GM23248 (cell line): Measurements from ENCODE around the gene ABCG5. TPM values are rescaled to one million over a fixed set of nuclear protein-coding genes. Genes with fewer than 3 reads are reported as not detected.

ENCODE experiments used
- DNase-seq: peaks from one replicate; pipeline ENCODE4 v3.0.0-alpha.2; 2015
- H2AFZ ChIP-seq: fragments of 200-600 bp; sonication (generic); 2 replicates; pipeline ENCODE4 v1.6.1; 2016; ENCODE audit warnings: antibody characterized with exemption
- H3F3A ChIP-seq: fragments of 200-600 bp; sonication (generic); 2 replicates; pipeline ENCODE4 v1.6.1; 2016; ENCODE audit warnings: mild to moderate bottlenecking, antibody characterized with exemption, mixed run types; ENCODE audit not compliant: insufficient read depth
- H3K27ac ChIP-seq: fragments of 200-600 bp; sonication (generic); 2 replicates; pipeline ENCODE4 v1.5.1; 2016; ENCODE audit warnings: mild to moderate bottlenecking
- H3K27me3 ChIP-seq: fragments of 200-600 bp; sonication (generic); replicated peaks from 2 replicates; pipeline ENCODE4 v1.6.1; 2016; ENCODE audit warnings: mild to moderate bottlenecking; ENCODE audit not compliant: insufficient read depth
- H3K36me3 ChIP-seq: fragments of 200-600 bp; sonication (generic); 2 replicates; pipeline ENCODE4 v1.6.1; 2016; ENCODE audit warnings: low read depth, mild to moderate bottlenecking
- H3K4me1 ChIP-seq: fragments of 200-600 bp; sonication (generic); 2 replicates; pipeline ENCODE4 v1.6.1; 2016; ENCODE audit warnings: mild to moderate bottlenecking; ENCODE audit not compliant: insufficient read depth
- H3K4me2 ChIP-seq: fragments of 200-600 bp; sonication (generic); one replicate; pipeline ENCODE4 v1.6.1; 2016; ENCODE audit warnings: mild to moderate bottlenecking; ENCODE audit not compliant: unreplicated experiment
- H3K4me3 ChIP-seq: fragments of 200-600 bp; sonication (generic); 2 replicates; pipeline ENCODE4 v1.5.1; 2016; ENCODE audit warnings: mild to moderate bottlenecking
- H3K79me2 ChIP-seq: fragments of 200-600 bp; sonication (generic); 2 replicates; pipeline ENCODE4 v1.6.1; 2016; ENCODE audit warnings: mild to moderate bottlenecking; ENCODE audit not compliant: insufficient read depth
- H3K9ac ChIP-seq: fragments of 200-600 bp; sonication (generic); 2 replicates; pipeline ENCODE4 v1.6.1; 2016; ENCODE audit warnings: mild to moderate bottlenecking
- H3K9me2 ChIP-seq: fragments of 200-600 bp; sonication (generic); 2 replicates; pipeline ENCODE4 v1.6.1; 2016; ENCODE audit warnings: mixed run types, mild to moderate bottlenecking, moderate library complexity; ENCODE audit not compliant: insufficient read depth
- H3K9me3 ChIP-seq: fragments of 200-600 bp; sonication (generic); one replicate; pipeline ENCODE4 v1.6.1; 2017; ENCODE audit warnings: low read depth
- H4K20me1 ChIP-seq: fragments of 200-600 bp; sonication (generic); 2 replicates; pipeline ENCODE4 v1.6.0; 2016; ENCODE audit not compliant: insufficient read depth
- EZH2 ChIP-seq: fragments of 200-600 bp; sonication (generic); IDR thresholded peaks from 2 replicates; pipeline ENCODE4 v1.6.1; 2018; ENCODE audit warnings: antibody characterized with exemption, mild to moderate bottlenecking; ENCODE audit not compliant: insufficient read depth, poor library complexity, severe bottlenecking
- EZH2phosphoT487 ChIP-seq: fragments of 200-600 bp; sonication (generic); IDR thresholded peaks from 2 replicates; pipeline ENCODE4 v1.6.1; 2018; ENCODE audit warnings: antibody characterized with exemption, moderate library complexity, mild to moderate bottlenecking, low read depth; ENCODE audit not compliant: insufficient read depth
- WGBS, 2 experiments: methylation state at CpG; one replicate each; pipeline ENCODE4 v1.1.6; 2015 to 2017; ENCODE audit warnings: low lambda C conversion rate in 2 of 2, low coverage in 1 of 2; ENCODE audit errors: missing lambda C conversion rate in 2 of 2; 5-methylcytosine and 5-hydroxymethylcytosine counted together
- in situ Hi-C: fragments of 300-500 bp; cut with MboI; formaldehyde crosslinking; loops from 2 replicates; pipeline ENCODE4 v1.15.0; 2020
- polyA plus RNA-seq: library from polyadenylated mRNA; unstranded; fragments of >200 nt; fragmentation: Nextera tagmentation; extraction: Ambion mirVana; gene quantifications from 2 replicates; pipeline ENCODE4 v1.2.1, GENCODE V29; 2016
- small RNA-seq: library from RNA; depleted of rRNA; stranded (forward); fragments of <200 nt; gene quantifications from one replicate; pipeline ENCODE3, GENCODE V24; 2014; ENCODE audit warnings: low read depth, low replicate concordance
- total RNA-seq: library from RNA; depleted of rRNA; stranded (reverse); fragments of >200 nt; shearing (Covaris generic); gene quantifications from 2 replicates; pipeline ENCODE4 v1.2.3, GENCODE V29; 2014; rRNA removed

Gene ABCG5
- total and polyA plus RNA-seq, 2 experiments from 2014 or later: not detected

- peaks cover 12% of the 10 kb centered on the region for H3K79me2 ChIP-seq
- in situ Hi-C loops: no loop called here
- H3K9ac ChIP-seq: peak within 1 kb of the TSS; percentile 93
- H3K9me3 ChIP-seq: no peaks in the 10 kb centered on the region
- peak within 1 kb of the TSS; percentile 90 for H3K4me3 ChIP-seq
- H3K9me2 ChIP-seq: no peaks in the 10 kb centered on the region
- H3K36me3 ChIP-seq: peaks cover 3% of the 10 kb centered on the region; the same call in 1 of the 2 replicates
- 1% methylated on average over 31 of the region's 31 CpGs for WGBS, 2 experiments
- no peaks in the 10 kb centered on the region for H4K20me1 ChIP-seq
- DNase-seq: peak; percentile 96
- H3K27ac ChIP-seq: peak within 1 kb of the TSS; percentile 87
- H3K4me2 ChIP-seq: peak within 1 kb of the TSS; percentile 83
- TF ChIP-seq EZH2 (no peak), EZH2phosphoT487 (no peak)
- peak within 1 kb of the TSS; percentile 97 for H2AFZ ChIP-seq
- no peaks in the 10 kb centered on the region for H3K27me3 ChIP-seq
- no peaks in the 10 kb centered on the region for H3F3A ChIP-seq
- peaks cover 7% of the 10 kb centered on the region; the same call in 1 of the 2 replicates for H3K4me1 ChIP-seq
These were observed 64.6 kb downstream of the ABCG5 start, which contains the start of gene DYNC2LI1 for GRCh38 chr2:43773876-43774613. Gene DYNC2LI1, plus strand, starts transcription at chr2:43774039. Its CDS starts 100 bp downstream, at chr2:43774139.

- H3K4me1 ChIP-seq: peaks cover 6% of the 10 kb centered on the region
- WGBS, 2 experiments: 41 to 56% methylated on average over 4 of the region's 4 CpGs
- H2AFZ ChIP-seq: 0 out of 2 replicates have a peak overlapping the region, but pooled peaks have one; percentile 8
- no peak overlapping the region for H3K4me2 ChIP-seq
- H3K9me3 ChIP-seq: no peaks in the 10 kb centered on the region
- no peaks in the 10 kb centered on the region for H3K27me3 ChIP-seq
- H3K79me2 ChIP-seq: no peaks in the 10 kb centered on the region
- TF ChIP-seq EZH2: no peak
- no peaks in the 10 kb centered on the region for H4K20me1 ChIP-seq
- no peaks in the 10 kb centered on the region for H3K9me2 ChIP-seq
- in situ Hi-C loops: no loop called here
- H3K4me3 ChIP-seq: no peak overlapping the region
- no peak overlapping the region for H3K9ac ChIP-seq
- DNase-seq: no peak
- 0 out of 2 replicates have a peak, but pooled peaks cover 10% of the 10 kb centered on the region for H3F3A ChIP-seq
- H3K36me3 ChIP-seq: no peaks in the 10 kb centered on the region
- no peak overlapping the region for H3K27ac ChIP-seq
These were observed 72.6 kb downstream of the ABCG5 start for GRCh38 chr2:43766006-43766405.

GRCh38 chr2:43764086-43764705 is 74.4 kb downstream of the ABCG5 start:
- peaks cover 19% of the 10 kb centered on the region for H3F3A ChIP-seq
- H3K4me2 ChIP-seq: no peak overlapping the region
- H3K4me3 ChIP-seq: no peak overlapping the region
- 3 to 4% methylated on average over 1 of the region's 1 CpG for WGBS, 2 experiments
- no peaks in the 10 kb centered on the region for H3K27me3 ChIP-seq
- H3K4me1 ChIP-seq: peaks cover 15% of the 10 kb centered on the region
- H3K9me3 ChIP-seq: no peaks in the 10 kb centered on the region
- H3K9me2 ChIP-seq: no peaks in the 10 kb centered on the region
- H2AFZ ChIP-seq: peak overlapping the region; percentile 8; the same call in 1 of the 2 replicates
- no peak overlapping the region for H3K9ac ChIP-seq
- no peaks in the 10 kb centered on the region for H4K20me1 ChIP-seq
- in situ Hi-C loops: no loop called here
- no peaks in the 10 kb centered on the region for H3K36me3 ChIP-seq
- no peak overlapping the region for H3K27ac ChIP-seq
- peak; percentile 28 for DNase-seq
- H3K79me2 ChIP-seq: no peaks in the 10 kb centered on the region
- TF ChIP-seq EZH2 (no peak), EZH2phosphoT487 (no peak)

- Histone ChIP-seq H3K4me1 (peaks cover 26% of the 10 kb centered on the region), H2AFZ (no peak overlapping the region), H3K4me2 (no peak overlapping the region), H3K36me3 (no peaks in the 10 kb centered on the region), H3K9me2 (no peaks in the 10 kb centered on the region), H3K4me3 (no peak overlapping the region), H3K27ac (no peak overlapping the region), H4K20me1 (no peaks in the 10 kb centered on the region), H3K9me3 (no peaks in the 10 kb centered on the region), H3K27me3 (no peaks in the 10 kb centered on the region), H3F3A (peaks cover 30% of the 10 kb centered on the region), H3K9ac (no peak overlapping the region), H3K79me2 (no peaks in the 10 kb centered on the region)
- in situ Hi-C loops: no loop called here
- 98 to 100% methylated on average over 2 of the region's 2 CpGs for WGBS, 2 experiments
- DNase-seq: no peak
- TF ChIP-seq EZH2 (no peak), EZH2phosphoT487 (no peak)
These were observed 75.5 kb downstream of the ABCG5 start for GRCh38 chr2:43763091-43763490.

Small RNA genes within 50 kb of the gene (small RNA-seq; reads per million reads assigned to genes)
- gene RN7SKP66: not detected

Other genes starting within 250 kb of the ABCG5 start
- 15.2 and 15.8 TPM in 2 replicates for gene THADA, start 242.8 kb downstream of the ABCG5 start, total RNA-seq
- gene THADA, start 242.8 kb downstream of the ABCG5 start, polyA plus RNA-seq: 11.0 and 14.1 TPM in 2 replicates
- gene PLEKHH2, start 201.6 kb downstream of the ABCG5 start, total RNA-seq: 1.6 and 2.2 TPM in 2 replicates
- gene PLEKHH2, start 201.6 kb downstream of the ABCG5 start, polyA plus RNA-seq: 0.90 and 1.1 TPM in 2 replicates
- gene C1GALT1C1L, start 162.4 kb downstream of the ABCG5 start, total RNA-seq: not detected in 2 replicates
- gene C1GALT1C1L, start 162.4 kb downstream of the ABCG5 start, polyA plus RNA-seq: 0.41 and 0.54 TPM in 2 replicates
- 15.9 and 21.0 TPM in 2 replicates for gene DYNC2LI1, start 64.8 kb downstream of the ABCG5 start, total RNA-seq
- 21.9 and 25.4 TPM in 2 replicates for gene DYNC2LI1, start 64.8 kb downstream of the ABCG5 start, polyA plus RNA-seq
- not detected in 2 replicates for gene ABCG8, start 132 bp upstream of the ABCG5 start, total RNA-seq
- gene ABCG8, start 132 bp upstream of the ABCG5 start, polyA plus RNA-seq: 0.04 TPM in 1 of 2 replicates, not detected in the other
- 38.0 and 42.6 TPM in 2 replicates for gene LRPPRC, start 157.2 kb upstream of the ABCG5 start, total RNA-seq
- 23.3 and 27.7 TPM in 2 replicates for gene LRPPRC, start 157.2 kb upstream of the ABCG5 start, polyA plus RNA-seq